NOMO-1 (cell line): ENCODE data around the gene ADAT1.

Source experiments
- DNase-seq, 2 experiments: peaks; one replicate each; lab custom pipeline; 2025; ENCODE audit not compliant: unreplicated experiment in 2 of 2; lab: John Stamatoyannopoulos, UW

The ADAT1 gene

DNA sequence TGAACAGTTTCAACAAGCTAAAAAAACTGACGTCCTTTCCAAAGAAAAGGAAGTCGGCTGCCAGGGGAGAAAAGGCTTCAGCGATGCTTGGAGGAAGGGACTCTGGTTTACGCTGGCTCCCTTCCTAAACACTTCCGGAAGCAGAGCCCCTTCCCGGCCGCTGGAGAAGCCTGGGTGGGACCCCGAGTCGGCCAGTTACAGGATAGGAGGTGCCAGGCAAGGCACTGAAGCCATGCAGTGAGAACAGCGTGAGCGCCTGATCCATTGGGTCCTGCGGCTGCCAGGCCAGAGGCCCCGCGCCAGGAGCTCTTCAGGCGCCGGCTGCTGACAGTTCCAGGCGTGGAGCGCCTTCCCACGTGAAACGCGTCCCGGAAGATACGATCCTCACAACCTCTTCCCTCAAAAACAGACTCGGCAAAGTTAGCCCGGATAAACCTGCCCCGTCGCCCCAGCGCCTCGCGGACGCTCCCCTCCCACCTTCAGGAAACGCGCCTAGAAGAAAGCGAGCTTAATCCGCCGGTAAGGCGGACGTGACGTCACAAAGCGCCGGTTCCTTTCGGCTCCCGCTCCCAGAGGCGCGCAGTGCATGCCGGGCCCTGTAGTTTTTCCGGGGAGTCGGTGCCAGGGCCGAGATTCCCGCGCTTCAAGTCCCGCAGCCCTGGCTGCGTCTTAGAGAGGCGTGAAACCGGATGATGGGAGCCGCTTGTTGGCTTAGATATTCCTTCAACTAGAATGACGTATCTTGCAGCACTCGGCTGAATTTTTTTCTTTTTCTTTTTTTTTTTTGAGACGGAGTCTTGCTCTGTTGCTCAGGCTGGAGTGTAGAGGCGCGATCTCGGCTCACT lies at the start of gene ADAT1:
ADAT1 (minus strand) TSS at position 521 of the 845 bp plus-strand sequence. CDS start 2,482 bp downstream, outside the sequence.
- DNase-seq = peak; percentile 97

GRCh38 chr16:75667503-75667902 lies 44.4 kb upstream of the ADAT1 start:
- DNase-seq = no peak

DNA sequence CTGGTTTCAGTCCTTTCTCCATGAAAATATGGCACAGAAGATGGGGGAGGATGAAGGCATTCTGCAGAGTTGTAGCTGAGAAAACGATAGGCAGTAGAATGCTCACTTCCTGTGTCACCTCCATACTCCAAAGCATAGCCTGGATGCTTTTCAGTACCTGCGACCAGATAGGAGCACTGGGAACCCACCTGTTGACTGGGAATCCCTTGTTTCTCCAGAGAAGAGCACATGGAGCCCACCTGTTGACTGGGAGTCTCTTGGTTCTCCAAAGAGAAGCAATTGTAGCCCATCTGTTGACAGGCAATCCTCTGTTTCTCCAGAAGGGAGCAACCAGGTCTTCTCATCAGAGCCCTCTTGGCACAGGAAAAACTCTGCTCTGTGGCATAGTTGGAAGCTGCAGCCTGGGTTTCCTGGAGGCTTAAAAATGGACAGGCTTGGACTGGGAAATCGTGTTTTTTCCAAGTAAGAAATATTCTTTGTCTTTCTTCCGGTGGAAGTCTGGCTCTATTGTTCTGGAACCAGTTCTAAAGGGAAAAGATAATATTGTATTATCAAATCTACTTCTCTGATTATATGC lies 37.7 kb upstream of the ADAT1 start:
- DNase-seq = no peak

DNA sequence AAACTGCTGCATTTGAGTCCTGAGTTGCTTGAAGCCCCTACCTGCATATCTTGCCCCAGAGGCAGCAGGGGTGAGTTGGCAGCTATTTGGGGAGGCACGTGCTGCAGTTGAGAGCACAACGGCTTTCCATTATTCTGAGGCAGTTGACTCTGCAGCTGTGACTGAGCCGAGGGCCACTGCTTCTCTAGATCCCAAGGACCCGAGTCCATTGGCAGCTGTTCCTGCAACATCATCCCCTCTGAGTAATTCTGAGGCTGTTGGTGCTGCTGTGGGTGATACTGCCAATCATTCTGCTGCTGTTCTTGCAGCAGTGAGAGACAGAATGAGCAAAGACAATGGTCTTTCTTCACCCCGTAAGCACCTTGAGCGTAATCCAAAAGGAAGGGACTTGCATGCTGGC lies 37.2 kb upstream of the ADAT1 start:
- DNase-seq = no peak

DNA sequence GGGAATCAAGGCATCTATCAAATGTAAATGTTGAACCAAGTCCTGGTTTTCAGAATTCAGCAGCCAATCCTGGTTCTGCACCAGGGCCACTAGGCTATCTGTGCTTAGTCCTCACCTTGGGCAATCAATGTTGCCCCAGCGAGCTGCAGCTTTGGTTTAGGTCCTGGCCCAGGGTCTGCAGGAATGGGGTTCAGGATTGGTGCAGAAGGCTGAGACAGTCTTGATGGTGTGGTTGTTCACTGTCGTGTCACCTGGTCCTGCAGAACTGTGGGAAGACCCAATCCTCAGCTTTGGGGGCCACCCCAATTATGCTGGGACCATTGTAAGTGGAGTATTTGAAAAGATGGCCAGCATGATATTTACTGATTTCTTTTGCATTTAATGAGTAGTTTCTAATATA lies 35.1 kb upstream of the ADAT1 start:
- no peak for DNase-seq

DNA sequence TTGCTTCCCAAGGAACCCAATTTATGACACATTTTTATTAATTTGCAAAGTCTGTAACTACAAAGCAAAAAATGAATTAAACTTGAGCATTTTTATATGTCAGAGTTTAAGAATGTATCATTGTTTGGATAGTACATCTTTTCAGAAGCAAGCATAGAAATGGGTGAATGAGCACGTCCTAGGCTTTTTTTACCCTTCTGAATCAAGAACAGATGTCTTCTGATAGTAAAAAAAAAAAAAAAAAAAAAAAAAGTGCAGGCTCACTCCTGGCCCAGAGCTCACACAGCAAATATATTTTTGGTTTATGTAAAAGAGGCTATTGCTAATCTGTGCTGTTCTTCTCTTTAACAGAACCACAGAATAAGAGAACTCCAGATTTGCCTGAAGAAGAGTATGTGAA lies 30.8 kb upstream of the ADAT1 start:
- no peak for DNase-seq

- DNase-seq = peak; percentile 72 to 84
Measured at GRCh38 chr16:75648265-75649076, 25.4 kb upstream of the ADAT1 start.

DNA sequence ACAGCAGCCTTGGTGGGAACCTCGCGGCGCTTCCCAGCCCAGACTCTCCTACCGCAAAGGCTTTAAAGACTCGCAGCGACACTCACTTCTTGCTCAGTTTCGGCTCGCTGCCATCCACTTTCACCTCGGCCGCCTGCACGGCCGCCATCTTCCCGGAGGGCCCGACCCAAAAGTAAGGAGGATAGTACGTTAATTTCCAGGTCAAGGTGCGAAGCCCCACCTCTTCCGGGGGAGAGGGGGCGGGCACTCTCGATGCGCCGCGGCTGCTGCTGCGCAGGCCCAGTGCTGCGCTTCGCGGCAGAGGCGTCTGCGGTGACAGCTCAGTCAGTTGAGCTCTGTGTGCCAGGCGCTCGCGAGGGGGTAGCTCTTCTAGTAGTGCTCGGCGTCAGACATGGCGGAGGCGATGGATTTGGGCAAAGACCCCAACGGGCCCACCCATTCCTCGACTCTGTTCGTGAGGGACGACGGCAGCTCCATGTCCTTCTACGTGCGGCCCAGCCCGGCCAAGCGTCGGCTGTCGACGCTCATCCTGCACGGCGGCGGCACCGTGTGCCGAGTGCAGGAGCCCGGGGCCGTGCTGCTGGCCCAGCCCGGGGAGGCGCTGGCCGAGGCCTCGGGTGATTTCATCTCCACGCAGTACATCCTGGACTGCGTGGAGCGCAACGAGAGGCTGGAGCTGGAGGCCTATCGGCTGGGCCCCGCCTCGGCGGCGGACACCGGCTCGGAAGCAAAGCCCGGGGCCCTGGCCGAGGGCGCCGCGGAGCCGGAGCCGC lies 24.6 kb upstream of the ADAT1 start, which contains the start of the genes KARS1 and TERF2IP:
KARS1 (minus strand) TSS at position 174 of the 773 bp plus-strand sequence; CDS start at position 148, 26 bp downstream.
TERF2IP (plus strand) TSS at position 282 of the 773 bp plus-strand sequence; CDS start at position 392, 110 bp downstream.
- peak; percentile 93 to 96 for DNase-seq

DNA sequence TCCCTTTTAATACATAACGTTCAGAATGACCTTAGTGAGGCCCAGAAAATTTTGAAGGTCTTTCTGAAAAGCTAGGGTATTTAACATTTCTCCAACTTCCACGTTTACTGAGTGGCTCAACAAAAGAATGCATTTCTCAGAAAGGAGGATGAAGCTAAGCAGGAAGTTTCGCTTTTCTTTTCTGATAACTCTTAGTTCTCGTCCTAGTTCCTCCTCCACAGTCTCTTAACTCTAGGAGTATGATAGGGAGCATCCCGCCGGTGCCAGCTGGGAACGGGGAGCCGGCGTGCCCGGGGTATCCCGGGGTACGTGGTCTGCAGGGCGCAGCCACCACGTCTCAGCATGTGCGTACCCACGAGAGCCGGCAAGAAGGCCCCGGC lies 24.0 kb upstream of the ADAT1 start:
- peak in 1 of 2 experiments; percentile 24 for DNase-seq

DNA sequence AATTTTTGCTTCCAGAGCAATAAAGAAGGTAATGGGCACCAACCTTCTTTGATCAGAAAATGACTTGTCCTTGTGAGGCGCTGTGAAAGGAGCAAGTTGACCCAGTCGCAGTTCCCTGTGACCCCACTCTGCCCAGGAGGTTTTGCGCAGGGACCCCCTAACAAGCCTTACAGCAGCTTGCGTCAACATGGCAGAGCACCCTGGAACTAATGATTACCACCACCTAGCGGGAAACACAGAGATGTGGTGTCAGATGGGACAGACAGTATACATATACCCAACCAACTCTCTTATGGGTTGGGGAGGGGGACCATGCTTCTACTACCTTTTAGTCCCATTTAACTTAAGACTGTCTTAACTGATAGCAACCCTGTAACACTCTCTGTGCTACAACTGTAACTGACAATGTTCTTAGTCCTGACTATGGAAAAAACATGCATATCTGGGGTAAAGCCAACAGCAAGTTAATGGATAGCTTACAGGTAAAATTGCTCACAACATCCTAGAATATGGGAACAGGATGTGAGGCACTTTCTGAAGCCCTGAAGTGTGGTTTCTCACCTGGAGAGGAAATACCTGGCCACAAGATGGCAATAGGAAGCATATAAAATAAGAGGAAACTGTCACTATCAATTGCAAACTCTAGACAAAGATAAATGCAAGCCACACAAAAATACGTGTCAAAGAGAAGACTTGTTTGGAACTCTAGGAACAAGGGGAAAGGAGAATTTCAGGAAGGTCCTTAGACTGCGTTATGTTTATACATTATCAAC lies 21.3 kb upstream of the ADAT1 start:
- DNase-seq = no peak

- DNase-seq = no peak
Measured at GRCh38 chr16:75640598-75640997, 17.5 kb upstream of the ADAT1 start.

DNA sequence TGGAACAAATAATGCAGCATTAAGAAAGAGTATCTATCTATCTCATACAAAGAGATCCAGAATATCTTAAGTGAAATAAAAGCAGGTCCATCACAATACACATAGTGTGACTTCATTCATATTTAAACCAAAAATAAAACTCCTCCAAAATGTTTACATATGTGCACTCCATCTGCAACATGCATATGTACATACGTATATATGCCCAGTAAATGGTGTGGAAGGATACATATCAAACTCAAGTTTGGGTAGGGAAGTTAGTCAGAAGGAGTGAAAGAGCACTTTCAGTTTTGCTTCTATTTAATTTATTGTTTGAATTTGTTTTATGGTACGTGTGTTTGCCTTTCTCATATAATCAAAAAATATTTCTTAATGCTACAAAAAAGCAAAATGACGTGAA lies 12.0 kb upstream of the ADAT1 start:
- DNase-seq = no peak

- DNase-seq = no peak
Measured at GRCh38 chr16:75632857-75633256, 9.8 kb upstream of the ADAT1 start.

GRCh38 chr16:75630052-75630451 lies 7.0 kb upstream of the ADAT1 start:
- no peak for DNase-seq

- no peak for DNase-seq
Measured at GRCh38 chr16:75629132-75629531, 6.1 kb upstream of the ADAT1 start.

DNA sequence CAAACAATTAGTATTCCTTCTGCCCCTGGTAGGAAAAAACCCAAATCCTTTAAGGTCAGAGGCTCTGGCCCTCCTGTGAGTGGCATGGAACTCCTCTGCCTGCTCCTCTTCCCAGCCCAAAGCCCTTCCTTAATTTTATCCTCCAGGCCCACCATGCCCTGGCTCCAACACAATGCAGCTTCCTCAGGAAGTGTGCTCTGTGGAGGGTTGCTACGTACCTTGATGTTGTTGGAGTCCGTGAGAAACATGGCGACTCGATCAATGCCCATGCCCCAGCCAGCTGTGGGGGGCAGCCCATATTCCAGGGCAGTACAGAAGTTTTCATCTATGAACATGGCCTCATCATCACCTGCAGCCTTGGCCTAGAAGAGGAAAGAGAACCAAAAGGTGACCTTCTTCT lies 5.3 kb upstream of the ADAT1 start:
- DNase-seq = no peak

DNA sequence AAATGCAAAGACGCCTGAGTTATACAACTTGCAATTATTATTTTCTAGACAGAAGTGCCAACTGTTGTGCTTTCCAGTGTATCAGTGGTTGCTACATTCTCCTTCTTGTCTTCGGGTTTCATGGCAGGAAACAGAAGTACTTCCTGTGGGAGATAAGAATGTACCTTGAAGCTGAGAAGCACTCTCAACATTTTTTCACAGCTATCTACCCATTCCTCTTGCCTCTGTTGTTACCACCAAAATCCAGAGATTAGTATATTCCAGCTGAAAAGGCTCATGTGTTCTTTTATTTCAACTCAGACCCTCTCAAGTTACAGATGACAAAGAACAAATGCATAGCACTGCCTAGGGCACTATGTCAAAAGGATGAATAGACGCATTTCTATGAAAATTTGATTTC lies 4.8 kb upstream of the ADAT1 start:
- DNase-seq = no peak

DNA sequence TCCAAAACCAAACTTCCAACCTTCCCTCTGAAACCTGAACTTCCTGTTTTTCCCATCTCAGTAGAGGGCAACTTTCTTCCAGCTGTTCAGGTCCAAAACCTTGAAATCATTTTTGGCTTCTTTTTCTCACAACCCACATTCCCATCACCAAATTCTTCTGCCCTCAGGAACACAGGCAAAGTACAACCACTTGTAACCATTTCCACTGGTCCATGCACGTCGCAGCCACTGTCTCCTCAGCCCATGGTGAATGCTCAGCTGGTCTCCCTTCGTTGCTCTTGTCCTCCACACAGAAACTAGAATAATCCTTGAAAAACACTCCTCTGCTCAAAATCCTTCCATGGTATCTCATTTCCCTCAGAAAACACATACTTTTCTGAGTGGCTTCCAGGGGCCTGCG lies 3.7 kb upstream of the ADAT1 start:
- no peak for DNase-seq

GRCh38 chr16:75624921-75625334 lies 1.8 kb upstream of the ADAT1 start:
- peak in 1 of 2 experiments; percentile 30 for DNase-seq

DNA sequence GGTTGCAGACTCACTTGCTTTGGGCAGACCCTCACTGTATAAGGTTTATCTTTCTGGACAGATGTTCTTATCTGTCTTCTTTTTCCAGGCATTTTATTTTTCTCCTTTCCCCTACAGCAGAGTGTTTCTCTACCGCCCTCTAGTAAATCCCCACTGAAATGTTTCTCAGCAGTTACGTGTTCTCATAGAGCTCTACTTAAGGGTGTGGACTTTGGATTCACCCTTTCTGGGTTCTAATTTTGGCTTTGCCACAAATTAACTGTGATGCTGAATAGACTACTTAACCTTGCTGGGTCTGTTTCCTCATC lies 2.0 kb downstream of the ADAT1 start:
- no peak for DNase-seq
